GM18502 (cell line): ENCODE data around the gene SPESP1.

Experiments used
- ATAC-seq: cut with Tn5 transposase; IDR thresholded peaks from one replicate; pipeline ENCODE4 v1.9.1; 2021; ENCODE audit warnings: mild to moderate bottlenecking; ENCODE audit not compliant: unreplicated experiment, poor library complexity

Gene SPESP1

GRCh38 chr15:68989541-68990230, 59.4 kb downstream of the SPESP1 start:
- no peak for ATAC-seq

GRCh38 chr15:68990231-68990991, 60.1 kb downstream of the SPESP1 start:
- ATAC-seq, result no peak

- ATAC-seq, result no peak
Measured at GRCh38 chr15:68990992-68991500, 60.7 kb downstream of the SPESP1 start.

GRCh38 chr15:68991723-68992122, 61.4 kb downstream of the SPESP1 start:
- ATAC-seq, result no peak

- no peak for ATAC-seq
Measured at GRCh38 chr15:68992696-68993095, 62.4 kb downstream of the SPESP1 start.

- ATAC-seq, result no peak
Measured at GRCh38 chr15:68993276-68993675, 63.0 kb downstream of the SPESP1 start.

GRCh38 chr15:68994149-68994548, 63.8 kb downstream of the SPESP1 start:
- ATAC-seq, result no peak

GRCh38 chr15:68994981-68995761, 64.8 kb downstream of the SPESP1 start:
- no peak for ATAC-seq
